GM12891 (cell line): ENCODE data around the gene DNAJA3.

Source experiments
- DNase-seq: peaks from one replicate; pipeline ENCODE4 v3.0.0; 2011; ENCODE audit warnings: low spot score; ENCODE audit not compliant: insufficient read length
- FAIRE-seq: peaks from 2 replicates; lab custom pipeline; 2011; peaks lifted over from hg19 to GRCh38; lab: Jason Lieb, UNC
- PAX5 ChIP-seq: IDR thresholded peaks from 2 replicates; pipeline ENCODE4 v1.6.1; 2011; ENCODE audit warnings: low read length, moderate library complexity, mild to moderate bottlenecking; ENCODE audit not compliant: insufficient read depth, severe bottlenecking
- POLR2A ChIP-seq: IDR thresholded peaks from 2 replicates; pipeline ENCODE4 v1.6.1; 2011; ENCODE audit warnings: low read depth, low read length, control low read depth
- POLR2AphosphoS5 ChIP-seq: IDR thresholded peaks from 2 replicates; pipeline ENCODE4 v1.6.1; 2011; ENCODE audit warnings: low read depth, low read length, control low read depth
- POU2F2 ChIP-seq: IDR thresholded peaks from 2 replicates; pipeline ENCODE4 v1.6.1; 2011; ENCODE audit warnings: low read depth, mild to moderate bottlenecking, control low read depth, low read length, moderate library complexity
- SPI1 ChIP-seq: IDR thresholded peaks from 2 replicates; pipeline ENCODE4 v1.6.1; 2011; ENCODE audit warnings: low read depth, low read length, control low read depth
- TAF1 ChIP-seq: IDR thresholded peaks from 2 replicates; pipeline ENCODE4 v1.6.1; 2011; ENCODE audit warnings: low read depth, low read length, control low read depth

Gene DNAJA3

GRCh38 chr16:4395055-4395726 lies 30.5 kb upstream of the DNAJA3 start:
- FAIRE-seq (no peak), DNase-seq (no peak)
- TF ChIP-seq SPI1 (no peak), POU2F2 (no peak), PAX5 (no peak), POLR2A (no peak), POLR2AphosphoS5 (no peak), TAF1 (no peak)

DNA sequence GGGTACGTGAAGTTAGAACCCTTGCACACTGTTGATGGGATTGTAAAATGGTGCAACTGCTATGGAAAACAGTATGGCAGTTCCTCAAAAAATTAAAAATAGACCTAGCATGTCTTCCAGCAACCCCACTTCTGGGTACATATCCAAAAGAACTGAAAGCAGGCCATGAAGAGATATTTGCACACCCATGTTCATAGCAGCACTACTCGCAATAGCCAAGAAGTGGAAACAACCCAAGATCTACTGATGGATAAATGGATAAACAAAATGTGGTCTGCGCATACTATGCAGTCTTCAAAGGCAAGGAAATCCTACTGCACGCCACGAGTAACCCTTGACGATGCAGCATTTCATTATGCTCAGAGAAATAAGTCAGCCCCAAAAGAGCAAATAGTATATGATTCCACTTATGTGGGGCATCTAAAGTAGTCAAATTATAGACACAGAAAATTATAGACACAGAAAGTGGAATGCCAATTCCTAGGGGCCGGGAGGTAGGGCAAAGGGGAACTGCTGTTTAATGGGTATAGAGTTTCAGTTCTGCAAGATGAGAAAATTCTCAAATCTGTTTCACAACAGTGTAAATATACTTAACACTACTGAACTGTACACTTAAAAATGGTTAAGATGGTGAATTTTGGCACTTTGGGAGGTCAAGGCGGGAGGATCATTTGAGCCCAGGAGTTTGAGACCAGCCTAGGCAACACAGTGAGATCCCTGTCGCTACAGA lies 26.5 kb upstream of the DNAJA3 start:
- DNase-seq (no peak), FAIRE-seq (no peak)
- TF ChIP-seq POU2F2 (no peak), POLR2A (no peak), PAX5 (no peak), POLR2AphosphoS5 (no peak), TAF1 (no peak), SPI1 (no peak)

GRCh38 chr16:4401094-4401501 lies 24.6 kb upstream of the DNAJA3 start:
- no peak for FAIRE-seq
- no peak for DNase-seq
- TF ChIP-seq POU2F2: no peak
- TF ChIP-seq SPI1: no peak

DNA sequence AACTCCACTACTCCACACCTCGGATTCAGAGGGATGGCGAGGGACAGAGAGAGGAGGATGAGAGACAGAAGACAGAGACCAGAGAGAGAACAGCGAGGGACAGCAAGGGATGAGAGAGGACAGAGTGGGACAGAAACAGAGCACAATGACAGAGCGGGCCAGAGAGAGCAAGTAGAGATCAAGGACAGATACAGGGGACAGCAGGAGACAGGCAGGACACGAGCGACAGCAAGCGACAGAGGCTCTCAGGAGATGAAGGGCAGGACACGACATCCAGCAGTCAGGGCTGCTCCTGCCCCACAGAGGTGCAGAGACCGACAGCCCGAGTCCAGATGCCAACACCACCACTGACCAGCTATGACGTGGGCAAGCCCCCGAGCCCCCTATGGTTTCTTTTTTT lies 24.2 kb upstream of the DNAJA3 start:
- TF ChIP-seq SPI1: no peak
- TF ChIP-seq POLR2A: no peak
- no peak for FAIRE-seq
- DNase-seq: no peak

DNA sequence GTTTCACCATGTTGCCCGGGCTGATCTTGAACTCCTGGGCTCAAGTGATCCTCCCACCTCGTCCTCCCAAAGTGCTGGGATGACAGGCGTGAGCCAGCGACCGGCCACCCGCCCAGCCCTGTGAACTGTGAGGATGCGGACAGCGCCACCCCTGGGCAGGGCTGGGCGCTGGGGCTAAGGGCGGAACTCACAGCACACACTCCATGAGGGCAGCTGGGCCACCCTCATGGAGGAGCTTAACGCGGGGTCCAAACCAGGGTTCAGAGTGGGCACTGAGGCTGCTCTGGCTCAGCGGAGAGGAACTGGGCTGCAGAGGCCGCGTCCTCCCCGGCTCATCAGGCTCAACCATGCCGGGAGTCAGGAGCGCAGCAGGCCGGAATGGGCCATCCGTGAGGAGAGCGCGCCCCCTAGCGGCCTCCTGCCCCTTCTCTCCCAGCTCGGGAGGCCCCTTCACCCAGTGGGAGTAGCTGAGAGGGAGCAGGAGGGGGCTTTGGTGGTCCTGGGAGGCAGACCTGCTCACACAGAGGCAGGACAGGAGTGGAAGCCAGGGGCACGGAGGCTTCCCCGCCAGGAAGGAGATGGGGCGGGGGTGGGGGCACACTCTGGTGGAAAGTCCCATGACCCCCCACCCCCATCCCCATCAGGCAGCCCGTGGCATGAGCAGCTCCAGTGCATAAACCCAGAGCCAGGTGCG lies 23.1 kb upstream of the DNAJA3 start:
- FAIRE-seq (peak; percentile 86), DNase-seq (peak; percentile 97)
- TF ChIP-seq POLR2A (no peak), POU2F2 (no peak), POLR2AphosphoS5 (no peak), PAX5 (no peak), TAF1 (no peak), SPI1 (no peak)

GRCh38 chr16:4403133-4403949 lies 22.3 kb upstream of the DNAJA3 start:
- FAIRE-seq (no peak), DNase-seq (no peak)
- TF ChIP-seq POLR2AphosphoS5 (no peak), POU2F2 (no peak), PAX5 (no peak)

DNA sequence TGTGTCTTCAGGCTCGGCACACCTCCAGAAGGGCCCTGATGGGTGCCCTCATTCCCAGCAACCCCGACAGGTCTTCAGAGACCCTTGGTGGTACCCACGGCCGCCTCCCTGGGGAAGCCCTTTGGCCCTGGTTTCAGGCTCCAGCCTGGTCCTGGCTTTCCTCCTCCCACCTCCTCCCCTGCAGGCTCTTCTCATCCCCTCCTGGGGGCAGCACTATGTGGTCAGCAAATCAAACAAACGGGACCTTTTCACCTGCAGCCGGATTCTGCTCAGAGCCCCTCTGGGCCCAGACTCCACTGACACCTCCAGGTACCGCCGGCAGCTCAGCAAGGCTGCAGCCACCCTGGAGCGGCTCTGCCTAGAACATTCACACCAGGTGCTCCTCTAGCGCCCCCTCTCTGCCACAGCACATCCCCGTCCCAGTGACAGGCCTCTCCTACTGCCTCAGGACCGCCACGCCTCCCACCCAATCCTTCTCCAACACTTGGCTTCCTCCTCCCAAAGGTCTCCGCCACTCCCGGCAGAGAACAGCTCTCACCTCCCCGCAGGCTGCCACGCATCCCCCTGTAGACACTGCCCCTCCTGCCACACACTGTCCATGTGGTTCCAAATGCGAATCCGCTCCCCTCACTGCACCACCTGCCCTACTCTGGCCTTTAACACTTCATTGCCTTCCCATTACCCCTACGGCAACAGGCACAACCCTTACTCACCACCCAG lies 21.3 kb upstream of the DNAJA3 start:
- DNase-seq (peak; percentile 61), FAIRE-seq (no peak)
- TF ChIP-seq PAX5: no peak
- TF ChIP-seq POLR2AphosphoS5: no peak; the same call in 1 of the 2 replicates
- TF ChIP-seq TAF1: no peak
- TF ChIP-seq SPI1: no peak
- no peak for TF ChIP-seq POU2F2
- peak; percentile 31; the same call in 1 of the 2 replicates for TF ChIP-seq POLR2A

DNA sequence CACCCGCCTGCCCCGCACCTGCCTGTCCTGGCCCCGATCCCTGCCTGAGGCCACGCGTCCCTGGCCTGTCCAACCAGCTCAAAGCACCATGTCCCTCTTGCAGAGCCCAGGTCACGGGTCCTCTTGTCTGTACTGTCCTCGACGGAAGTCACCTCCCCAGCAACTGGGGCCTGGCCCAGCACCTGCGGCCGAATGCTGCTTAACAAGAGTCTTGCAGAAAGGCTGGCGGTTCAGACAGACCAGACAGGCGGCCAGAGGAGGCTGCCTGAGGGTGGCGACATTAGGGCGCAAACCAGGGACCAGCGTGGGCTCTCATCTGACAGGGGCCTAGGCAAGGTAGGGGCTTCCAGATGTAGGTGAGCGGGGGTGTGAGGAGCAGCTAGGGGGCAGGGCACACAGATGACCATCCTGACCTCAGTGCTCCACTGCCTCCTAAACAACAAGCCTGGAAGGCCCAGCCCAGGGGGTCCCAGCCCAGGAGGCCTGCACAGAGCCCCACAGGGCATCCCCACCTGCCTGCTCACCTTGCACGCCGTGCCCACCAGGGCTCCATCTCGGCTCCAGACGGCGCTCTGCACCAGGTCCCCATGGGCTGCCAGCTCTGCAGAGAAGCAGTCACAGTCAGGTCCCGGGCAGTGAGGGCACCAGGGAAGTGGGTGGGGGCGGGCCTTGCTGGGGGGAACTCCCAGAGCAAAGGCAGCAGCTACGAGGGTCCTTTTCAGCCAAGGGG lies 20.5 kb upstream of the DNAJA3 start:
- FAIRE-seq: no peak
- TF ChIP-seq POLR2A (no peak), POLR2AphosphoS5 (peak; percentile 50)
- peak; percentile 18 for DNase-seq
